Bronchial epithelial cell (primary cell): Measurements from ENCODE around the gene SUSD6. TPM values are rescaled to one million over a fixed set of nuclear protein-coding genes. Genes with fewer than 3 reads are reported as not detected.

Source experiments
- DNase-seq: peaks from one replicate; pipeline ENCODE4 v3.0.0-alpha.2; 2010; ENCODE audit warnings: low read depth
- FAIRE-seq: peaks from 2 replicates; lab custom pipeline; 2011; peaks lifted over from hg19 to GRCh38; lab: Jason Lieb, UNC
- H3K27me3 ChIP-seq: 2 replicates; pipeline ENCODE4 v1.5.1; 2011; ENCODE audit warnings: low read length; ENCODE audit not compliant: control insufficient read depth, insufficient read depth
- H3K36me3 ChIP-seq: 2 replicates; pipeline ENCODE4 v1.5.1; 2011; ENCODE audit warnings: low read length; ENCODE audit not compliant: control insufficient read depth, insufficient read depth
- H3K4me3 ChIP-seq: 2 replicates; pipeline ENCODE4 v1.5.1; 2011; ENCODE audit warnings: mild to moderate bottlenecking, low read depth, low read length, control low read depth
- total RNA-seq: library from RNA; depleted of rRNA; stranded (reverse); fragments of >200 nt; gene quantifications from 2 replicates; pipeline ENCODE4 v1.2.1, GENCODE V29; 2014
- TF ChIP-seq, protein P1 (sequence below): IDR thresholded peaks from 2 replicates; pipeline ENCODE4 v1.5.1; 2011; ENCODE audit warnings: mild to moderate bottlenecking, moderate library complexity, low read length, control low read depth, inconsistent platforms; ENCODE audit not compliant: insufficient read depth, severe bottlenecking

Gene SUSD6
- total RNA-seq, 1 donor from 2014 or later, result 3.9 TPM

DNA sequence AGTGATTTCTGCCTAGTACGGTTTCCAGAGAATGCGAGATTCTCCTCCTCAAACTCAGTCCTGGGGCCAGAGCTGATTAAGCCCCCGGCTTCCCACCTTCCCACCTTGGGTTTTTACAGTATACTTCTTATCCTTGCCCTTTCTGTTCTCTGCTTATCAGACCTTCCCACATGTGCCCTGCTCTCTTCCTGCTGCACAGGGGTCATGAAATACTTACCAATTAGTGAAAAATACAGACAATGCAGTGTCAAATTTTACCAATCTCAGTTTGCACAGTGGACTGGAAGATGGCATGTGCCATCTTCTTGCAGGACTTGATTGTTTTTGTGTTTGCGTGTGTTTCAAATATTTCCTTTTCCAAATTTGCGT, 14.7 kb downstream of the SUSD6 start:
- DNase-seq (no peak), FAIRE-seq (no peak)
- no peaks in the 10 kb centered on the region for H3K36me3 ChIP-seq
- H3K27me3 ChIP-seq, result no peaks in the 10 kb centered on the region
- H3K4me3 ChIP-seq, result no peak overlapping the region
- TF ChIP-seq, protein P1, sequence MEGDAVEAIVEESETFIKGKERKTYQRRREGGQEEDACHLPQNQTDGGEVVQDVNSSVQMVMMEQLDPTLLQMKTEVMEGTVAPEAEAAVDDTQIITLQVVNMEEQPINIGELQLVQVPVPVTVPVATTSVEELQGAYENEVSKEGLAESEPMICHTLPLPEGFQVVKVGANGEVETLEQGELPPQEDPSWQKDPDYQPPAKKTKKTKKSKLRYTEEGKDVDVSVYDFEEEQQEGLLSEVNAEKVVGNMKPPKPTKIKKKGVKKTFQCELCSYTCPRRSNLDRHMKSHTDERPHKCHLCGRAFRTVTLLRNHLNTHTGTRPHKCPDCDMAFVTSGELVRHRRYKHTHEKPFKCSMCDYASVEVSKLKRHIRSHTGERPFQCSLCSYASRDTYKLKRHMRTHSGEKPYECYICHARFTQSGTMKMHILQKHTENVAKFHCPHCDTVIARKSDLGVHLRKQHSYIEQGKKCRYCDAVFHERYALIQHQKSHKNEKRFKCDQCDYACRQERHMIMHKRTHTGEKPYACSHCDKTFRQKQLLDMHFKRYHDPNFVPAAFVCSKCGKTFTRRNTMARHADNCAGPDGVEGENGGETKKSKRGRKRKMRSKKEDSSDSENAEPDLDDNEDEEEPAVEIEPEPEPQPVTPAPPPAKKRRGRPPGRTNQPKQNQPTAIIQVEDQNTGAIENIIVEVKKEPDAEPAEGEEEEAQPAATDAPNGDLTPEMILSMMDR, result no peak

DNA sequence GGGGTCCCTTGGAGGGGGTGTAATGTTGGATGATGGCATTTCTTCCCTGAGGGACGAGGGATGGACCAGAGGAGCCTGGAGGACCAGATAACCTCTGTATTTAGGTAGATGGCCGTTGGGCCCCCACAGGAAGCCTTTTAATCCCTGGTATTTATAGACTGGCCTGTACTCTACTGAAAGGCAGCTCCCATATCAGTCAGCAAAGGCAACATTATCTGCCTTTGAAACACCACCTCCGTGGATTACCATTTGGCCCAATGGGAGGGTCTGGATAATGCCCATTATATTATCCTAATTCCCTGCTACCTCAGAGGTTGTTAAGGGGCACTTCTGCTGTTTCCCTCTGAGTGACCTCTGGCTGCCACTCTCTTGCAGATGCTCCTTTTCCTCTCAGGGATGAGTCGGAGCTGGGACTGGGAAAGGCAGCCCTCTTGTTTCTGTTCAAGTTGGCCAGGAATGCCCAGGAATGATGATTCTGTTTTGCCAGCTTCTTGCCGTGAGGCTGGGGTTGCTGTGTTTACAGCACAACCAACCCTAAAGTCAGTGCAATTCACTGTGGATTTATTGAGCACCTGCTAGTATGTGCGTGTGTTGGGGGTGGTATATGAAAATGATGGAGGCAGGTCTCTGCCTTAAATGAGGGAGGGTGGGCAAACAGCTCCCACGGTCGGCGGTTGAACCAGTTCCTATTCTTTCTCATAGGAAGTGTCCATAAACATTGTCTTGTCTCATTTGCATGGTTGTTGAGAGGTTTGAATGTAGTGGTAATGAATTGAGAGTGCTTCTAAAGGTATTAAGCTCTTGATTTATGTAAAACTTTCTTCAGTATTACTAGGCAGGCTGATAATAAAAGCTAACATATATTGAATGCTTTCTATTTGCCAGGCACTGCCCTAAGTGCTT, 18.1 kb downstream of the SUSD6 start:
- Histone ChIP-seq H3K27me3 (no peaks in the 10 kb centered on the region), H3K4me3 (no peak overlapping the region), H3K36me3 (no peaks in the 10 kb centered on the region)
- FAIRE-seq (no peak), DNase-seq (no peak)
- TF ChIP-seq, protein P1, result no peak

DNA sequence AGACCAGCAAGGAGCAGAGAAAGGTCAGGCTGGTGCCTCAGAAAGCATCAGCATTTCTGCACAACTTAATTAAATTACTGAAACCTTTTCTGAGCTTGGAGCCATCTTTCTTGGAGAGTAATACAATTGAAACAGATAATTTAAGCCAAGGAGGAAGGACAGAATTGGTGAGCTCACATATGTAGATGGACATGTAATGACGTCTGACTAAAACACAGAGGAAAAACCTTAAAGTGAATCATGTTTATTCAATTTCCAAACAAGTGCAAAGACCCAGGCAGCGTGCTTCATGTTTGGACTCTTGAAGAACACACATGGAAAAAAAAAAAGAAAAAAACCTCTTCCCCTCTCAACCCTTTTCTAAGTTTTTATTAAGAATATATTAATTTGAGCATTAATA, 19.0 kb downstream of the SUSD6 start:
- TF ChIP-seq, protein P1, result no peak
- DNase-seq, result no peak
- H3K27me3 ChIP-seq, result no peaks in the 10 kb centered on the region
- FAIRE-seq, result no peak
- H3K36me3 ChIP-seq, result no peaks in the 10 kb centered on the region
- H3K4me3 ChIP-seq, result no peak overlapping the region

DNA sequence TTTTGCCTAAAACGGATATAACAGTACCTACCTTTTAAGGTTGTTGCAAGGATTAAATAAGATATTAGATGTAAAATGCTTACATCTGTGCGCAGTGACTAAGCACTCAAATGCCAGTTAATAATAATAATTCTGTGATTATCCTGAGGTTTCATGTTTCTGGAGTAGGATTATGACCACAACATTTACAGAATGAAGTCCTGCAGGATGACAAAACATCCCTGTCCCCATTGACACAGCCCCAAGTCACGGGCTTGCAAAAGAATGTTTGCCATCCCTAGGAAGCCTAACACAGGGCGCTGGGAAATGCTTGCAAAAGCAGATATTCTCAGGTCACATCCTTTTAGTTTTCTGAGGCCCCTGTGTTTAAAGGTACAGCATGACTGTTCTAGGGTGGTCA, 20.1 kb downstream of the SUSD6 start:
- TF ChIP-seq, protein P1, result no peak

DNA sequence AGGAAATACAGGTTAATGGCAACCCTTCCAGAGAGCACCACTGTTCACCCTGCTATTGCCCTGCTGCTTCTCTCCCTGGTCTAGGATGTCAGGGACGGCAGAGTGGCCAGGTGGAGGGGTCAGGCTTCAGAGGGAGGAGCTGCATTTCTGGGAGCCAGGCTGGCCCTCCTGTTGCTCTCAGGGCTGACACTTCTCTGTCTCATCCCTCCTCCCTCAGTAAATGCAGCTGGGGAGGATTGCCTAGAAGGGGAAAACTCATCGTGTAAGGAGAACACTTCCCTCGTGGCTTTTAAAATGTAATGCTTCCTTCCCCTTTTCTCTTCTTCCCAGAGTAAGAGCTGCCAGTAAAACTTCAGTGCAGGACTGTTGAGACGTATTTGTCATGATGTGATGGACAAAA, 20.8 kb downstream of the SUSD6 start:
- TF ChIP-seq, protein P1, result no peak
- Histone ChIP-seq H3K4me3 (no peak overlapping the region), H3K27me3 (no peaks in the 10 kb centered on the region), H3K36me3 (no peaks in the 10 kb centered on the region)
- FAIRE-seq (no peak), DNase-seq (no peak)

More for the DNA sequence above, 20.1 kb downstream of the SUSD6 start:
- H3K36me3 ChIP-seq, result no peaks in the 10 kb centered on the region
- no peaks in the 10 kb centered on the region for H3K27me3 ChIP-seq
- H3K4me3 ChIP-seq, result no peak overlapping the region
- no peak for DNase-seq
- no peak for FAIRE-seq
